ENCODE results near the gene SMIM29. TPM values are rescaled to one million over a fixed set of nuclear protein-coding genes. Genes with fewer than 3 reads are reported as not detected.
"Not testable (repeated sequence)": the region's sequence is repeated elsewhere in the genome, so short reads cannot be mapped to it uniquely, and the experiment has no call there.

Gene SMIM29
- total RNA-seq, 1 experiment from 2014 or later = 5.4 TPM

DNA sequence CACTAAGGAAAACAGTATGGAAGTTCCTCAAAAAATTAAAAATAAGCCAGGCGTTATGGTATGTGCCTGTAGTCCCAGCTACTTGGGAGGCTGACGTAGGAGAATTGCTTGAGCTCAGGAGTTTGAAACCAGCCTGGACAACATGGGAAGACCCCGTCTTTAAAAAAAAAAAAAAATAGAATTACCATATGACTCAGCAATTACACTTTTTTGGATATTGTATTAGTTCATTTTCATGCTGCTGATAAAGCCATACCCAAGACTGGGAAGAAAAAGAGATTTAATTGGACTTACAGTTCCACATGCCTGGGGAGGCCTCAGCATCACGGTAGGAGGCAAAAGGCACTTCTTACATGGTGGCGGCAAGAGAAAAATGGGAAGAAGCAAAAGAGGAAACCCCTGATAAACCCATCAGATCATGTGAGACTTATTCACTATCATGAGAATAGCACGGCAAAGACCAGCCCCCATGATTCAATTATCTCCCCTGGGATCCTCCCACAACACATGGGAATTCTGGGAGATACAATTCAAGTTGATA, 10.8 kb upstream of the SMIM29 start:
- Histone ChIP-seq H3K18ac (ENCODE audit: insufficient read length, low read depth, low read length) (no peak overlapping the region), H3K9me3 (ENCODE audit: control insufficient read depth, low read depth, low read length) (no peaks in the 10 kb centered on the region), H3K14ac (ENCODE audit: insufficient read depth, low read length) (no peak overlapping the region), H2BK5ac (ENCODE audit: insufficient read length, low read length) (no peak overlapping the region), H3K56ac (ENCODE audit: insufficient read length, low read depth, low read length) (no peak overlapping the region), H3K23ac (ENCODE audit: insufficient read length, low read depth, low read length) (no peak overlapping the region), H3K4me2 (ENCODE audit: insufficient read depth, insufficient read length, low read length) (no peak overlapping the region), H3K4me1 (ENCODE audit: insufficient read depth, low read length) (no peaks in the 10 kb centered on the region), H2AK5ac (ENCODE audit: insufficient read length, low read length) (no peak overlapping the region), H3K4ac (ENCODE audit: low read depth, low read length) (no peak overlapping the region), H3T11ph (ENCODE audit: low read length) (no peak overlapping the region), H3K79me1 (ENCODE audit: insufficient read depth, low read depth, low read length, poor library complexity, severe bottlenecking) (no peaks in the 10 kb centered on the region), H2BK120ac (ENCODE audit: low read depth, low read length, poor library complexity, severe bottlenecking) (no peak overlapping the region), H2AFZ (ENCODE audit: low read length) (no peak overlapping the region), H4K91ac (ENCODE audit: insufficient read length, low read depth, low read length) (no peak overlapping the region), H3K27ac (ENCODE audit: insufficient read length, low read depth, low read length) (no peak overlapping the region), H3K9ac (ENCODE audit: extremely low read depth, insufficient read length, low read length) (no peak overlapping the region), H3K79me2 (ENCODE audit: insufficient read depth, low read length) (no peaks in the 10 kb centered on the region), H4K20me1 (ENCODE audit: control insufficient read depth, insufficient read depth, insufficient read length) (no peaks in the 10 kb centered on the region), H4K8ac (replicated peaks; ENCODE audit: insufficient read length, low read depth, low read length) (no peak overlapping the region), H3K27me3 (ENCODE audit: insufficient read depth, low read length) (no peaks in the 10 kb centered on the region), H4K5ac (ENCODE audit: insufficient read length, low read depth, low read length) (no peak overlapping the region), H3K23me2 (ENCODE audit: insufficient read length, low read depth, low read length, poor library complexity, severe bottlenecking) (no peaks in the 10 kb centered on the region), H2BK20ac (ENCODE audit: low read depth, low read length, poor library complexity, severe bottlenecking) (no peak overlapping the region), H2BK15ac (ENCODE audit: low read depth, low read length) (no peak overlapping the region), H2BK12ac (ENCODE audit: insufficient read length, low read depth, low read length) (no peak overlapping the region)
- H3K4me1 Mint-ChIP-seq = no peaks in the 10 kb centered on the region
- no peak overlapping the region for H3K4me3 Mint-ChIP-seq
- H3K9me3 Mint-ChIP-seq = peaks cover 18 to 27% of the 10 kb centered on the region in 2 experiments
- WGBS (ENCODE audit: extremely low coverage, insufficient read length, low lambda C conversion rate) = no CpG with 5 or more reads among the region's 6 CpGs
- peaks cover 3% of the 10 kb centered on the region; the same call in 1 of the 2 replicates for H3K27me3 Mint-ChIP-seq (ENCODE audit: low read depth)
- no peak overlapping the region; a peak in 1 of 7 replicates for H3K27ac Mint-ChIP-seq
- no peak for DNase-seq
- peaks cover 8 to 18% (median 13%) of the 10 kb centered on the region in 3 experiments for H3K36me3 Mint-ChIP-seq (ENCODE audit: insufficient read depth in 1 of 3, low read depth in 3 of 3)
- TF ChIP-seq, protein P1, sequence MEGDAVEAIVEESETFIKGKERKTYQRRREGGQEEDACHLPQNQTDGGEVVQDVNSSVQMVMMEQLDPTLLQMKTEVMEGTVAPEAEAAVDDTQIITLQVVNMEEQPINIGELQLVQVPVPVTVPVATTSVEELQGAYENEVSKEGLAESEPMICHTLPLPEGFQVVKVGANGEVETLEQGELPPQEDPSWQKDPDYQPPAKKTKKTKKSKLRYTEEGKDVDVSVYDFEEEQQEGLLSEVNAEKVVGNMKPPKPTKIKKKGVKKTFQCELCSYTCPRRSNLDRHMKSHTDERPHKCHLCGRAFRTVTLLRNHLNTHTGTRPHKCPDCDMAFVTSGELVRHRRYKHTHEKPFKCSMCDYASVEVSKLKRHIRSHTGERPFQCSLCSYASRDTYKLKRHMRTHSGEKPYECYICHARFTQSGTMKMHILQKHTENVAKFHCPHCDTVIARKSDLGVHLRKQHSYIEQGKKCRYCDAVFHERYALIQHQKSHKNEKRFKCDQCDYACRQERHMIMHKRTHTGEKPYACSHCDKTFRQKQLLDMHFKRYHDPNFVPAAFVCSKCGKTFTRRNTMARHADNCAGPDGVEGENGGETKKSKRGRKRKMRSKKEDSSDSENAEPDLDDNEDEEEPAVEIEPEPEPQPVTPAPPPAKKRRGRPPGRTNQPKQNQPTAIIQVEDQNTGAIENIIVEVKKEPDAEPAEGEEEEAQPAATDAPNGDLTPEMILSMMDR (conservative IDR thresholded peaks at IDR 0.05) = no peak

DNA sequence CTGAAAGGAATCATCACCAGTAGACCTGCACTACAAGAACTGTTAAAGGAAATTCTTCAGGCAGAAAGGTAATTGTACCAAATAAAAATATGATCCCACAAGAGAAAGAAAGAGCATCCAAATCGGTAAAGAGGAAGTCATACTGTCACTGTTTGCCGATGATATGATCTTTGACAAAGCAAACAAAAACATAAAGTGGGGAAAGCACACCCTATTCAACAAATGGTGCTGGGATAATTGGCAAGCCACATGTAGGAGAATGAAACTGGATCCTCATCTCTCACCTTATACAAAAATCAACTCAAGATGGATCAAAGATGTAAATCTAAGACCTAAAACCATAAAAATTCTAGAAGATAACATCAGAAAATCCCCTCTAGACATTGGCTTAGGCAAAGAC, 3.6 kb upstream of the SMIM29 start:
- H3K4ac ChIP-seq (ENCODE audit: low read depth, low read length); H3K18ac ChIP-seq (ENCODE audit: insufficient read length, low read depth, low read length); H3K23me2 ChIP-seq (ENCODE audit: insufficient read length, low read depth, low read length, poor library complexity, severe bottlenecking); H2BK5ac ChIP-seq (ENCODE audit: insufficient read length, low read length); H3K9me3 Mint-ChIP-seq; H3K56ac ChIP-seq (ENCODE audit: insufficient read length, low read depth, low read length); H3K4me2 ChIP-seq (ENCODE audit: insufficient read depth, insufficient read length, low read length); H3K9ac ChIP-seq (ENCODE audit: extremely low read depth, insufficient read length, low read length); H4K8ac ChIP-seq (replicated peaks; ENCODE audit: insufficient read length, low read depth, low read length); H3K27me3 Mint-ChIP-seq (ENCODE audit: low read depth); H3K14ac ChIP-seq (ENCODE audit: insufficient read depth, low read length); H3K23ac ChIP-seq (ENCODE audit: insufficient read length, low read depth, low read length); H3K79me2 ChIP-seq (ENCODE audit: insufficient read depth, low read length); H2BK20ac ChIP-seq (ENCODE audit: low read depth, low read length, poor library complexity, severe bottlenecking); H3K4me3 Mint-ChIP-seq; H2AFZ ChIP-seq (ENCODE audit: low read length); H2BK120ac ChIP-seq (ENCODE audit: low read depth, low read length, poor library complexity, severe bottlenecking); H3K27me3 ChIP-seq (ENCODE audit: insufficient read depth, low read length); H3K9me3 ChIP-seq (ENCODE audit: control insufficient read depth, low read depth, low read length); H3T11ph ChIP-seq (ENCODE audit: low read length); H4K20me1 ChIP-seq (ENCODE audit: control insufficient read depth, insufficient read depth, insufficient read length); H4K91ac ChIP-seq (ENCODE audit: insufficient read length, low read depth, low read length); H3K79me1 ChIP-seq (ENCODE audit: insufficient read depth, low read depth, low read length, poor library complexity, severe bottlenecking); H4K5ac ChIP-seq (ENCODE audit: insufficient read length, low read depth, low read length); H2BK15ac ChIP-seq (ENCODE audit: low read depth, low read length); H3K27ac Mint-ChIP-seq; H2BK12ac ChIP-seq (ENCODE audit: insufficient read length, low read depth, low read length); H3K27ac ChIP-seq (ENCODE audit: insufficient read length, low read depth, low read length); DNase-seq; H3K4me1 ChIP-seq (ENCODE audit: insufficient read depth, low read length); H3K36me3 Mint-ChIP-seq (ENCODE audit: insufficient read depth in 1 of 3, low read depth in 3 of 3); H2AK5ac ChIP-seq (ENCODE audit: insufficient read length, low read length): not testable (repeated sequence)
- no CpG with 5 or more reads among the region's 2 CpGs for WGBS (ENCODE audit: extremely low coverage, insufficient read length, low lambda C conversion rate)
- peaks cover 9 to 10% of the 10 kb centered on the region in 2 experiments for H3K4me1 Mint-ChIP-seq
